ENCODE results near the gene ARID2. TPM values are rescaled to one million over a fixed set of nuclear protein-coding genes. Genes with fewer than 3 reads are reported as not detected.

The ARID2 gene
- total and polyA plus RNA-seq, 9 of the 15 experiments (the other 6 are each of a cell fraction or from before 2014, with no cell fraction given), result 13.4 to 41.6 (median 29.4) TPM

GRCh38 chr12:45727980-45728629, 1.4 kb upstream of the ARID2 start:
- CTCF ChIA-PET (ENCODE audit: low intra/inter-chr PET ratio), result no interaction called here
- POLR2A ChIA-PET, result interaction anchor here (0.6 to 1.6 kb wide), 8 partner anchors 9 to 691 kb away, joined by 3 to 5 read pairs (median 3); no protein-coding TSS in a partner anchor
- H3K27ac ChIP-seq (ENCODE audit: extremely low read depth, low read depth, low read length), result peak overlapping the region; percentile 95
- peak overlapping the region; percentile 84 for H2AFZ ChIP-seq (ENCODE audit: low read depth, low read length)
- H3K4me1 ChIP-seq (replicated peaks in 1 of 2; ENCODE audit: control insufficient read depth in 2 of 2, insufficient read depth in 2 of 2, low read length in 2 of 2), result peaks cover 2 to 4% of the 10 kb centered on the region in 2 experiments; a peak in 3 of 5 replicates
- peak overlapping the region; percentile 91 for H3K4me2 ChIP-seq (ENCODE audit: insufficient read depth, low read length)
- ATAC-seq (no peak; the same call in 2 of the 3 replicates), FAIRE-seq (no peak), DNase-seq (ENCODE audit: extremely low read depth in 1 of 4, low spot score in 3 of 4) (no peak)
- no peaks in the 10 kb centered on the region for H3K9me1 ChIP-seq (ENCODE audit: control insufficient read depth, insufficient read depth, low read length)
- no peaks in the 10 kb centered on the region for H3K9me3 ChIP-seq (replicated peaks; ENCODE audit: control insufficient read depth, insufficient read depth, low read depth, low read length)
- peak overlapping the region; percentile 71 for H3K4me3 ChIP-seq
- intact Hi-C loops (cut with micrococcal nuclease) (loop anchor here (2.0 to 10.0 kb wide), 3 partner anchors 263 to 511 kb away; partner anchors contain the start of genes ANO6 and SCAF11), in situ Hi-C loops (cut with MboI) (no loop called here)
- peaks cover 76% of the 10 kb centered on the region for H3K79me2 ChIP-seq (ENCODE audit: control insufficient read depth, insufficient read depth, low read length)
- TSS peak; percentile 32 for BruUV-seq (replicated peaks)
- H3K9ac ChIP-seq (ENCODE audit: insufficient read depth in 1 of 2, low read depth in 2 of 2, low read length in 2 of 2), result peak overlapping the region; percentile 94 to 100
- under 1% methylated on average over 17 of the region's 17 CpGs for WGBS (ENCODE audit: insufficient coverage, low coverage, missing lambda C conversion rate)
- H3K36me3 ChIP-seq (ENCODE audit: control insufficient read depth, insufficient read depth, low read length), result peaks cover 9% of the 10 kb centered on the region; the same call in 2 of the 3 replicates
- H4K20me1 ChIP-seq (replicated peaks; ENCODE audit: control insufficient read depth, insufficient read depth, low read length), result no peaks in the 10 kb centered on the region
- H3K27me3 ChIP-seq (ENCODE audit: control insufficient read depth in 2 of 2, insufficient read depth in 2 of 2, low read length in 2 of 2), result no peaks in the 10 kb centered on the region
- TF ChIP-seq ADNP (tag; IDR thresholded peaks at IDR 0.05) (0 out of 2 replicates have a peak, but pooled peaks have one; percentile 62), ILF3 (IDR thresholded peaks at IDR 0.05; ENCODE audit: borderline replicate concordance) (no peak), ZNF212 (CRISPR knock-in tag; IDR thresholded peaks at IDR 0.05) (0 out of 2 replicates have a peak, but pooled peaks have one; percentile 34), HDAC2 (IDR thresholded peaks at IDR 0.05) (0 out of 2 replicates have a peak, but pooled peaks have one; percentile 6), RFX1 (IDR thresholded peaks at IDR 0.05) (no peak), PHF20 (IDR thresholded peaks at IDR 0.05; ENCODE audit: partially characterized antibody) (peak; percentile 1), CEBPG (CRISPR knock-in tag; IDR thresholded peaks at IDR 0.05) (no peak), CEBPG (tag; conservative IDR thresholded peaks at IDR 0.05 in 1 of 2, IDR thresholded peaks at IDR 0.05 in 1 of 2) (0 out of 4 replicates have a peak, but pooled peaks of 1 of the 2 experiments have one; percentile 0), OTX1 (CRISPR knock-in tag; IDR thresholded peaks at IDR 0.05) (0 out of 2 replicates have a peak, but pooled peaks have one; percentile 37), GTF2E2 (tag; IDR thresholded peaks at IDR 0.05) (peak; percentile 60), ZNF75A (CRISPR knock-in tag; IDR thresholded peaks at IDR 0.05) (0 out of 2 replicates have a peak, but pooled peaks have one; percentile 19), RBM14 (IDR thresholded peaks at IDR 0.05; ENCODE audit: borderline replicate concordance, insufficient read depth, low read depth, low read length) (no peak), ESRRA (IDR thresholded peaks at IDR 0.05; ENCODE audit: borderline replicate concordance, low read depth) (peak; percentile 99), HDAC3 (IDR thresholded peaks at IDR 0.05; ENCODE audit: borderline replicate concordance, partially characterized antibody) (no peak), ELF2 (CRISPR knock-in tag; IDR thresholded peaks at IDR 0.05) (peak; percentile 20; the same call in 1 of the 2 replicates)
- TF ChIP-seq, protein P1, sequence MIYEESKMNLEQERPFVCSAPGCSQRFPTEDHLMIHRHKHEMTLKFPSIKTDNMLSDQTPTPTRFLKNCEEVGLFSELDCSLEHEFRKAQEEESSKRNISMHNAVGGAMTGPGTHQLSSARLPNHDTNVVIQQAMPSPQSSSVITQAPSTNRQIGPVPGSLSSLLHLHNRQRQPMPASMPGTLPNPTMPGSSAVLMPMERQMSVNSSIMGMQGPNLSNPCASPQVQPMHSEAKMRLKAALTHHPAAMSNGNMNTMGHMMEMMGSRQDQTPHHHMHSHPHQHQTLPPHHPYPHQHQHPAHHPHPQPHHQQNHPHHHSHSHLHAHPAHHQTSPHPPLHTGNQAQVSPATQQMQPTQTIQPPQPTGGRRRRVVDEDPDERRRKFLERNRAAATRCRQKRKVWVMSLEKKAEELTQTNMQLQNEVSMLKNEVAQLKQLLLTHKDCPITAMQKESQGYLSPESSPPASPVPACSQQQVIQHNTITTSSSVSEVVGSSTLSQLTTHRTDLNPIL (CRISPR knock-in tag; IDR thresholded peaks at IDR 0.05), result 0 out of 2 replicates have a peak, but pooled peaks have one; percentile 38
- TF ChIP-seq, protein P2, sequence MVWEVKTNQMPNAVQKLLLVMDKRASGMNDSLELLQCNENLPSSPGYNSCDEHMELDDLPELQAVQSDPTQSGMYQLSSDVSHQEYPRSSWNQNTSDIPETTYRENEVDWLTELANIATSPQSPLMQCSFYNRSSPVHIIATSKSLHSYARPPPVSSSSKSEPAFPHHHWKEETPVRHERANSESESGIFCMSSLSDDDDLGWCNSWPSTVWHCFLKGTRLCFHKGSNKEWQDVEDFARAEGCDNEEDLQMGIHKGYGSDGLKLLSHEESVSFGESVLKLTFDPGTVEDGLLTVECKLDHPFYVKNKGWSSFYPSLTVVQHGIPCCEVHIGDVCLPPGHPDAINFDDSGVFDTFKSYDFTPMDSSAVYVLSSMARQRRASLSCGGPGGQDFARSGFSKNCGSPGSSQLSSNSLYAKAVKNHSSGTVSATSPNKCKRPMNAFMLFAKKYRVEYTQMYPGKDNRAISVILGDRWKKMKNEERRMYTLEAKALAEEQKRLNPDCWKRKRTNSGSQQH (CRISPR knock-in tag; IDR thresholded peaks at IDR 0.05), result 0 out of 2 replicates have a peak, but pooled peaks have one; percentile 18
- TF ChIP-seq, protein P3, sequence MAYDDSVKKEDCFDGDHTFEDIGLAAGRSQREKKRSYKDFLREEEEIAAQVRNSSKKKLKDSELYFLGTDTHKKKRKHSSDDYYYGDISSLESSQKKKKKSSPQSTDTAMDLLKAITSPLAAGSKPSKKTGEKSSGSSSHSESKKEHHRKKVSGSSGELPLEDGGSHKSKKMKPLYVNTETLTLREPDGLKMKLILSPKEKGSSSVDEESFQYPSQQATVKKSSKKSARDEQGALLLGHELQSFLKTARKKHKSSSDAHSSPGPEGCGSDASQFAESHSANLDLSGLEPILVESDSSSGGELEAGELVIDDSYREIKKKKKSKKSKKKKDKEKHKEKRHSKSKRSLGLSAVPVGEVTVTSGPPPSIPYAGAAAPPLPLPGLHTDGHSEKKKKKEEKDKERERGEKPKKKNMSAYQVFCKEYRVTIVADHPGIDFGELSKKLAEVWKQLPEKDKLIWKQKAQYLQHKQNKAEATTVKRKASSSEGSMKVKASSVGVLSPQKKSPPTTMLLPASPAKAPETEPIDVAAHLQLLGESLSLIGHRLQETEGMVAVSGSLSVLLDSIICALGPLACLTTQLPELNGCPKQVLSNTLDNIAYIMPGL (CRISPR knock-in tag; IDR thresholded peaks at IDR 0.05), result no peak
